ENCODE results near the gene APP. TPM values are rescaled to one million over a fixed set of nuclear protein-coding genes. Genes with fewer than 3 reads are reported as not detected.

Gene APP
- total RNA-seq, 1 experiment from 2014 or later: 560 TPM

DNA sequence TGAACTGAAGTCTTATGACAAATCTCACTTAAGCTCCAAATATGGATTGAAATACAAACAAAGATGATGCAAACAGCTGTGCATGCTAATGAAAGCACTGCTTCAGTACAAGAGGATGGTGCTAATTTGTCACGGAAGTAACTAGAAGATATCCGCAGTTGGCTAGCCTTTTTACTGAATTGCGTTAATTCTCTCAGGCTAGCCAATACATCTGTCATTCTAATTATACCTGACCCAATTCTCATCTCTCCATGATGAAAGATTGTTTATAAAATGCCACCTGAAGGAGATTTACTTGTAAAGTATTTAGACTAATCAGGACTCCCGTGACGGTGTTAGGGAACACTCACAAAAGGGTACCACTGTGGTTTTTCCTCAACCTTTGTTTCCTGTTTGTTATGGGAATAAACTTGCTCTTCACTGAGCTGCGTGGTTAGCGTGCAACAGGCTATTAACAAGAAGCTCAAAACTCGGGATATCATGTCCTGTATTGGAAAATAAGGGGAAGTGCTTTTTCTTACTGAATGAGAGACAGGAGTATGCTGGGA, 162.5 kb downstream of the APP start (continued):
- TF ChIP-seq, protein P1, sequence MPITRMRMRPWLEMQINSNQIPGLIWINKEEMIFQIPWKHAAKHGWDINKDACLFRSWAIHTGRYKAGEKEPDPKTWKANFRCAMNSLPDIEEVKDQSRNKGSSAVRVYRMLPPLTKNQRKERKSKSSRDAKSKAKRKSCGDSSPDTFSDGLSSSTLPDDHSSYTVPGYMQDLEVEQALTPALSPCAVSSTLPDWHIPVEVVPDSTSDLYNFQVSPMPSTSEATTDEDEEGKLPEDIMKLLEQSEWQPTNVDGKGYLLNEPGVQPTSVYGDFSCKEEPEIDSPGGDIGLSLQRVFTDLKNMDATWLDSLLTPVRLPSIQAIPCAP (CRISPR knock-in tag; IDR thresholded peaks at IDR 0.05): no peak
- TF ChIP-seq ATF1 (CRISPR knock-in tag; IDR thresholded peaks at IDR 0.05) (no peak), PRRX2 (CRISPR knock-in tag; IDR thresholded peaks at IDR 0.05) (no peak), ETV6 (CRISPR knock-in tag; IDR thresholded peaks at IDR 0.05) (no peak), NR1H2 (CRISPR knock-in tag; IDR thresholded peaks at IDR 0.05) (no peak), ZNF317 (CRISPR knock-in tag; IDR thresholded peaks at IDR 0.05; ENCODE audit: borderline replicate concordance, low read depth) (no peak)
- TF ChIP-seq, protein P2, sequence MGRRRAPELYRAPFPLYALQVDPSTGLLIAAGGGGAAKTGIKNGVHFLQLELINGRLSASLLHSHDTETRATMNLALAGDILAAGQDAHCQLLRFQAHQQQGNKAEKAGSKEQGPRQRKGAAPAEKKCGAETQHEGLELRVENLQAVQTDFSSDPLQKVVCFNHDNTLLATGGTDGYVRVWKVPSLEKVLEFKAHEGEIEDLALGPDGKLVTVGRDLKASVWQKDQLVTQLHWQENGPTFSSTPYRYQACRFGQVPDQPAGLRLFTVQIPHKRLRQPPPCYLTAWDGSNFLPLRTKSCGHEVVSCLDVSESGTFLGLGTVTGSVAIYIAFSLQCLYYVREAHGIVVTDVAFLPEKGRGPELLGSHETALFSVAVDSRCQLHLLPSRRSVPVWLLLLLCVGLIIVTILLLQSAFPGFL (CRISPR knock-in tag; IDR thresholded peaks at IDR 0.05; ENCODE audit: borderline replicate concordance): no peak

DNA sequence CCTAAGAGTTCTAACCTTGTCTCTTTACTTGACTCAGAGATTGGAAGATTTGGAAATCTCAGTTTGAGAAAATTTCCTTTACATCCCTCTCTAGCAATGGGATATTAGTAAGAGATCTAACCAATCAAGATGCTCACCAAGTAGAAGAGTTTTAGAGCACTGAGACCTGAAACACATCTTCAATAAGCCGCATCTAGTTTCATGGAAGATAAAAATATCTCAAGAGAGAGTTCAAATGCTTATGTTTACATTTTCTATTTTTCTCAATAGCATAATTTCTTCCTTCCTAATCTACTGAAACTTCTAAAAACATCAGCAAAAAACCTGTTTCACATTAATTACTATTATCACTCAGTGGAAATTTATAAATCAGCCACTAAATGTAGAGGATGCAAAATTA, 165.1 kb downstream of the APP start:
- ATAC-seq (no peak), DNase-seq (ENCODE audit: low spot score) (no peak)
- POLR2A ChIA-PET: no interaction called here
- Mint-ChIP-seq H3K9me3 (no peaks in the 10 kb centered on the region; the same call in 1 of the 2 replicates), H3K4me1 (peaks cover 54% of the 10 kb centered on the region), H3K36me3 (peaks cover 18% of the 10 kb centered on the region), H3K27me3 (ENCODE audit: low read depth) (no peaks in the 10 kb centered on the region), H3K27ac (no peak overlapping the region), H3K4me3 (no peak overlapping the region)
- CTCF ChIA-PET: no interaction called here
- TF ChIP-seq RORB (CRISPR knock-in tag; IDR thresholded peaks at IDR 0.05): no peak
- TF ChIP-seq ZNF138 (CRISPR knock-in tag; conservative IDR thresholded peaks at IDR 0.05): no peak
- TF ChIP-seq ESRRA (CRISPR knock-in tag; IDR thresholded peaks at IDR 0.05; ENCODE audit: borderline replicate concordance): no peak
- no peak for TF ChIP-seq RELA (CRISPR knock-in tag; IDR thresholded peaks at IDR 0.05; ENCODE audit: borderline replicate concordance)
- TF ChIP-seq GRHL2 (CRISPR knock-in tag; IDR thresholded peaks at IDR 0.05; ENCODE audit: insufficient replicate concordance, severe bottlenecking): no peak
- no peak for TF ChIP-seq FOXJ3 (CRISPR knock-in tag; IDR thresholded peaks at IDR 0.05; ENCODE audit: borderline replicate concordance)
- no peak for TF ChIP-seq TEAD1 (CRISPR knock-in tag; IDR thresholded peaks at IDR 0.05)
- no peak for TF ChIP-seq CBFB (CRISPR knock-in tag; IDR thresholded peaks at IDR 0.05; ENCODE audit: low read depth)
- no peak for TF ChIP-seq ZNF263 (CRISPR knock-in tag; IDR thresholded peaks at IDR 0.05; ENCODE audit: low read depth)
- TF ChIP-seq, protein P3, sequence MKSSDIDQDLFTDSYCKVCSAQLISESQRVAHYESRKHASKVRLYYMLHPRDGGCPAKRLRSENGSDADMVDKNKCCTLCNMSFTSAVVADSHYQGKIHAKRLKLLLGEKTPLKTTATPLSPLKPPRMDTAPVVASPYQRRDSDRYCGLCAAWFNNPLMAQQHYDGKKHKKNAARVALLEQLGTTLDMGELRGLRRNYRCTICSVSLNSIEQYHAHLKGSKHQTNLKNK (CRISPR knock-in tag; IDR thresholded peaks at IDR 0.05): no peak
- TF ChIP-seq ZNF219 (CRISPR knock-in tag; IDR thresholded peaks at IDR 0.05; ENCODE audit: borderline replicate concordance): no peak
- TF ChIP-seq, protein P4, sequence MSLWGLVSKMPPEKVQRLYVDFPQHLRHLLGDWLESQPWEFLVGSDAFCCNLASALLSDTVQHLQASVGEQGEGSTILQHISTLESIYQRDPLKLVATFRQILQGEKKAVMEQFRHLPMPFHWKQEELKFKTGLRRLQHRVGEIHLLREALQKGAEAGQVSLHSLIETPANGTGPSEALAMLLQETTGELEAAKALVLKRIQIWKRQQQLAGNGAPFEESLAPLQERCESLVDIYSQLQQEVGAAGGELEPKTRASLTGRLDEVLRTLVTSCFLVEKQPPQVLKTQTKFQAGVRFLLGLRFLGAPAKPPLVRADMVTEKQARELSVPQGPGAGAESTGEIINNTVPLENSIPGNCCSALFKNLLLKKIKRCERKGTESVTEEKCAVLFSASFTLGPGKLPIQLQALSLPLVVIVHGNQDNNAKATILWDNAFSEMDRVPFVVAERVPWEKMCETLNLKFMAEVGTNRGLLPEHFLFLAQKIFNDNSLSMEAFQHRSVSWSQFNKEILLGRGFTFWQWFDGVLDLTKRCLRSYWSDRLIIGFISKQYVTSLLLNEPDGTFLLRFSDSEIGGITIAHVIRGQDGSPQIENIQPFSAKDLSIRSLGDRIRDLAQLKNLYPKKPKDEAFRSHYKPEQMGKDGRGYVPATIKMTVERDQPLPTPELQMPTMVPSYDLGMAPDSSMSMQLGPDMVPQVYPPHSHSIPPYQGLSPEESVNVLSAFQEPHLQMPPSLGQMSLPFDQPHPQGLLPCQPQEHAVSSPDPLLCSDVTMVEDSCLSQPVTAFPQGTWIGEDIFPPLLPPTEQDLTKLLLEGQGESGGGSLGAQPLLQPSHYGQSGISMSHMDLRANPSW (CRISPR knock-in tag; conservative IDR thresholded peaks at IDR 0.05; ENCODE audit: low read depth): no peak
- no peak for TF ChIP-seq ATF1 (CRISPR knock-in tag; IDR thresholded peaks at IDR 0.05)

DNA sequence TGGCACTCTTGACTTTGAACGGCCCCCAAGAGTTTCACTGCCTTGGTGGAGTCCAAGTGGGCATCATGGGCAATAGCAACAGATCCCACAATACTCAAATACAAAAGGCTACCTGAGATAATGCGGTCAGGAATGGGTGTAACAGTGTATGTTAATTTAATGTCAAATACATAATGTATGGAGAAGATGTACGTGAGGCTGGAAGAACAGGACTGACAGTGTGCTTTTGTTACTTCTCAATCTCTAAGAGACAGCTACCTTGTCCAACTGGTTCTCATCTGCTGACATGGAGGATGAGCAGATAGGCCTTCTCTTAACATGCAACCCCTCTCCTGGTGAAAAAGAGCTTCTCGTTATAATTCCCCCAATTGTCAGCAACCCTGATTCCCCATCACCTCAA, 167.2 kb downstream of the APP start:
- POLR2A ChIA-PET: no interaction called here
- ATAC-seq (no peak), DNase-seq (ENCODE audit: low spot score) (no peak)
- Mint-ChIP-seq H3K4me1 (peaks cover 55% of the 10 kb centered on the region), H3K27me3 (ENCODE audit: low read depth) (no peaks in the 10 kb centered on the region), H3K4me3 (no peak overlapping the region), H3K36me3 (peaks cover 20% of the 10 kb centered on the region), H3K27ac (peak overlapping the region; percentile 73; the same call in 1 of the 2 replicates), H3K9me3 (no peaks in the 10 kb centered on the region; the same call in 1 of the 2 replicates)
- CTCF ChIA-PET: no interaction called here
- TF ChIP-seq, protein P5, sequence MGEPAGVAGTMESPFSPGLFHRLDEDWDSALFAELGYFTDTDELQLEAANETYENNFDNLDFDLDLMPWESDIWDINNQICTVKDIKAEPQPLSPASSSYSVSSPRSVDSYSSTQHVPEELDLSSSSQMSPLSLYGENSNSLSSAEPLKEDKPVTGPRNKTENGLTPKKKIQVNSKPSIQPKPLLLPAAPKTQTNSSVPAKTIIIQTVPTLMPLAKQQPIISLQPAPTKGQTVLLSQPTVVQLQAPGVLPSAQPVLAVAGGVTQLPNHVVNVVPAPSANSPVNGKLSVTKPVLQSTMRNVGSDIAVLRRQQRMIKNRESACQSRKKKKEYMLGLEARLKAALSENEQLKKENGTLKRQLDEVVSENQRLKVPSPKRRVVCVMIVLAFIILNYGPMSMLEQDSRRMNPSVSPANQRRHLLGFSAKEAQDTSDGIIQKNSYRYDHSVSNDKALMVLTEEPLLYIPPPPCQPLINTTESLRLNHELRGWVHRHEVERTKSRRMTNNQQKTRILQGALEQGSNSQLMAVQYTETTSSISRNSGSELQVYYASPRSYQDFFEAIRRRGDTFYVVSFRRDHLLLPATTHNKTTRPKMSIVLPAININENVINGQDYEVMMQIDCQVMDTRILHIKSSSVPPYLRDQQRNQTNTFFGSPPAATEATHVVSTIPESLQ (CRISPR knock-in tag; IDR thresholded peaks at IDR 0.05): no peak
- TF ChIP-seq, protein P6, sequence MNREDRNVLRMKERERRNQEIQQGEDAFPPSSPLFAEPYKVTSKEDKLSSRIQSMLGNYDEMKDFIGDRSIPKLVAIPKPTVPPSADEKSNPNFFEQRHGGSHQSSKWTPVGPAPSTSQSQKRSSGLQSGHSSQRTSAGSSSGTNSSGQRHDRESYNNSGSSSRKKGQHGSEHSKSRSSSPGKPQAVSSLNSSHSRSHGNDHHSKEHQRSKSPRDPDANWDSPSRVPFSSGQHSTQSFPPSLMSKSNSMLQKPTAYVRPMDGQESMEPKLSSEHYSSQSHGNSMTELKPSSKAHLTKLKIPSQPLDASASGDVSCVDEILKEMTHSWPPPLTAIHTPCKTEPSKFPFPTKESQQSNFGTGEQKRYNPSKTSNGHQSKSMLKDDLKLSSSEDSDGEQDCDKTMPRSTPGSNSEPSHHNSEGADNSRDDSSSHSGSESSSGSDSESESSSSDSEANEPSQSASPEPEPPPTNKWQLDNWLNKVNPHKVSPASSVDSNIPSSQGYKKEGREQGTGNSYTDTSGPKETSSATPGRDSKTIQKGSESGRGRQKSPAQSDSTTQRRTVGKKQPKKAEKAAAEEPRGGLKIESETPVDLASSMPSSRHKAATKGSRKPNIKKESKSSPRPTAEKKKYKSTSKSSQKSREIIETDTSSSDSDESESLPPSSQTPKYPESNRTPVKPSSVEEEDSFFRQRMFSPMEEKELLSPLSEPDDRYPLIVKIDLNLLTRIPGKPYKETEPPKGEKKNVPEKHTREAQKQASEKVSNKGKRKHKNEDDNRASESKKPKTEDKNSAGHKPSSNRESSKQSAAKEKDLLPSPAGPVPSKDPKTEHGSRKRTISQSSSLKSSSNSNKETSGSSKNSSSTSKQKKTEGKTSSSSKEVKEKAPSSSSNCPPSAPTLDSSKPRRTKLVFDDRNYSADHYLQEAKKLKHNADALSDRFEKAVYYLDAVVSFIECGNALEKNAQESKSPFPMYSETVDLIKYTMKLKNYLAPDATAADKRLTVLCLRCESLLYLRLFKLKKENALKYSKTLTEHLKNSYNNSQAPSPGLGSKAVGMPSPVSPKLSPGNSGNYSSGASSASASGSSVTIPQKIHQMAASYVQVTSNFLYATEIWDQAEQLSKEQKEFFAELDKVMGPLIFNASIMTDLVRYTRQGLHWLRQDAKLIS (CRISPR knock-in tag; IDR thresholded peaks at IDR 0.05; ENCODE audit: borderline replicate concordance): no peak
- no peak for TF ChIP-seq GRHL2 (CRISPR knock-in tag; IDR thresholded peaks at IDR 0.05; ENCODE audit: insufficient replicate concordance, severe bottlenecking)
